ENCODE data around the gene OGFOD3.
"Not testable (repeated sequence)": the region's sequence is repeated elsewhere in the genome, so short reads cannot be mapped to it uniquely, and the experiment has no call there.

The OGFOD3 gene

DNA sequence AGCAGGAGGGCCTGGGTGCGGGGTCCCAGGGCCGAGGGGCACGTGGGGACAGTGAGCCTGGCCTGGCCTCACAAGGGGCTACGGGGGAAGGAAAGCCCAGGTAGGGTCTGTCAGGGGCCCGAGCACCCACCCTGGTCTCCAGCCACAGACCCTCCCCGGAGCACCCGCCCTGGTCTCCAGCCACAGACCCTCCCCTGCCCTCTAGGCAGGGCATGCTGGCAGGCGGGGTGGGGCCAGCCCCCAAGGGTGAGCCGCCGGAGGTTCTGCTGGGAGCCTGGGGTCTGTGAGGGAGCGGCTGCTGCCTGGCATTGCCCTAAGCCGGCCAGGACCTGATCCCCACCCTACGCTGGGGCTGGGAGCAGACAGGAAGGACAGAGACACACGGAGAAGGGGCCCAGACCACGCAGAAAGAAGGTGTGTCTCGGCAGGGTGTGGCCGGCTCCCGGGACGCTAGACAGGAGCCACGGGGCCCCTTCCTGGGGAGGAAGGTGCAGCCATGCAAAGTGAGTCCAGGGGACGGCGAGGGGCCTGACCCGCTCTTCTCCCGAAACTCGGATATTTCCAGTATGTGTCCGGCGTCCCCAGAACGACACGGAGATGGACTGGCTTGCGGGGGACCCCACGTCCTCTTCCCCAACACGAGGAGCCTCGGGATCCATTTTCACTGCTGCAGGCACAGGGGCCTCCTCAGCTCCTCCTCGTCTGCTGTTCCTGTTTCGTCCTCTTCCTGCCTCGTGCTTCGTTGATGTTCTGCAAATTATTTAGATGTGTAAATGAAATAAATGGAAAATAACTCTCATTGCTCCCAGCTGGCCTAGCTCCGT is 31.3 kb downstream of the OGFOD3 start:
- DNase-seq (ENCODE audit: low spot score), result no peak

DNA sequence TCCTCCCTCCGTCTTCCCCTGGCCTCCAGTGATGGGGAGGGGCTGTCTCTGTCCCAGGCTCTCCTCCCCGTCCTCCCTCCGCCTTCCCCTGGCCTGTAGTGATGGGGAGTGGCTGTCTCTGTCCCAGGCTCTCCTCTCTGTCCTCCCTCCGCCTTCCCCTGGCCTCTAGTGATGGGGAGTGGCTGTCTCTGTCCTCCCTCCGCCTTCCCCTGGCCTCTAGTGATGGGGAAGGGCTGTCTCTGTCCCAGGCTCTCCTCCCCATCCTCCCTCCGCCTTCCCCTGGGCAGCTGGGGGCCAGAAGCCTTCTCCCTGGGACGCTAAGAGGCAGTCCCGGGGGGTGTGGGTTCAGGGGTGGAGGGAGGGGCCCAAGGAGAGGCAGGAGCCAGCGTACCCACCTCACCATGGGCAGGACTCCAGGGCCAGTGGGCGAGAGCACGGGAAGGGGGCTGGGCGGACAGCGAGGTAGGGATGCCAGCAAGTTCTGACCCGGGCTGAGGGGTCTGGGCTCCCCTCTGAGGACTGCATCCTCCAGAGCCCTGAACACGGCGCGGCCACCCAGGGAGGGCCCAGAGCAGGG is 32.0 kb downstream of the OGFOD3 start:
- DNase-seq (ENCODE audit: low spot score), result no peak

DNA sequence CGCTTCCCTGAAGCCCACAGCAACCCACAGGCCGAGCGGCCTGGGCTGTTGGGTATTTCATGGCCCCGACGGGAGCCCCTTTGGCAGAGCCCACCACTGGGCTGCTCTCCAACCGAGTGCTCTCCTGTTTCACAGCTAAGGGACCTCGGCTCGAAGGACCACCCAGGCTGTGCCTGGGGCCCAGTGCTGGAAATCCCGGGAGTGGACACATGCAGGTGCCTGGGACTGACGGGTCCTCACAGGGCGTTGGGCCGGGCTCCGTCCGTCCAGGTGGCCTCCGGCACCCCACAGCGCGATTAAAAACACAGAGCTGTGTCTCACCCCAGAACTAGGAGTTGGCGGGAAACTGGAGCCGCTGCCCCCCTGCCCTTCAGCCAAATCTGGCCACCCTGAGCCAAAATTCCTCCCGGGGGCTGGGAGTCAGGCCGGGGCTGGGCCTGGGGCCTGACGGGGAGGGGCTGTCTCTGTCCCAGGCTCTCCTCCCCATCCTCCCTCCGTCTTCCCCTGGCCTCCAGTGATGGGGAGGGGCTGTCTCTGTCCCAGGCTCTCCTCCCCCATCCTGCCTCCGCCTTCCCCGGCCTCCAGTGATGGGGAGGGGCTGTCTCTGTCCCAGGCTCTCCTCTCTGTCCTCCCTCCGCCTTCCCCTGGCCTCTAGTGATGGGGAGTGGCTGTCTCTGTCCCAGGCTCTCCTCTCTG is 32.7 kb downstream of the OGFOD3 start:
- DNase-seq (ENCODE audit: low spot score), result no peak

DNA sequence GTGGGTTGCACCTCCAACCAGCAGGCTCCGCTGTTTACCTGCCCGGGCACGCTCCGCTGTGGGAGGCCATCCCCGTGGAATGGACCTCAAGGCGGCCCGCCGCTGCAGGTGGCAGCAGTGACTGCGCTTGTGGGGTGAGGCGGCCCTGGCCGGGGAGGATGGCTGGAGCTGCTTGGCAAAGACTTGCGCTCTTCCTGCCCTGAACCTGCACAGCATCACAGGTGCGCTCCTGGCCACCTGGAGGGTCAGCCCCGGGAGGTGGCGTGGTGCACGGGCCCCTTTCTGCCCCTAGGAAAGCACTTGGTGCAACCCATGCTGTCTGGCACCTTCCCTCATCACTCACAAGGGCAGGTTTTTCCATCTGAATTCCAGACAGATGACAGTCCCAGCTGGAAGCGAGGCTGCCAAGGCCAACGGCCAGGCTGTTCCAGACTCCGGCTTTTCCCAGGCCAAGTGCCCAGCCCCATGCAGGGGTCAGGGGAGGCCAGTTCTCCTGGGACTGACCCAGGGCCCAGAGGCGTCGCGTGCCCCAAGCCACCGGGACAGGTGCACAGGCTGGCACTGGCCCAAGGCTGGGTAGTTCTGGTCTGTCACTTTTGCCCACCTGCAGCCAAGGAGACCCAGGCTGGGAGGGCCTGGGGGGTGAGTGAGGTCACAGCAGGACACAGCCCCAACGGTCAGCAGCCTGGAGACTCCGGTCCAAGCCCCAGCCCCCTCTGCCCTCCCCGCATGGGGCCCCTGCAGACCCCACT is 33.5 kb downstream of the OGFOD3 start:
- DNase-seq (ENCODE audit: low spot score), result no peak

DNA sequence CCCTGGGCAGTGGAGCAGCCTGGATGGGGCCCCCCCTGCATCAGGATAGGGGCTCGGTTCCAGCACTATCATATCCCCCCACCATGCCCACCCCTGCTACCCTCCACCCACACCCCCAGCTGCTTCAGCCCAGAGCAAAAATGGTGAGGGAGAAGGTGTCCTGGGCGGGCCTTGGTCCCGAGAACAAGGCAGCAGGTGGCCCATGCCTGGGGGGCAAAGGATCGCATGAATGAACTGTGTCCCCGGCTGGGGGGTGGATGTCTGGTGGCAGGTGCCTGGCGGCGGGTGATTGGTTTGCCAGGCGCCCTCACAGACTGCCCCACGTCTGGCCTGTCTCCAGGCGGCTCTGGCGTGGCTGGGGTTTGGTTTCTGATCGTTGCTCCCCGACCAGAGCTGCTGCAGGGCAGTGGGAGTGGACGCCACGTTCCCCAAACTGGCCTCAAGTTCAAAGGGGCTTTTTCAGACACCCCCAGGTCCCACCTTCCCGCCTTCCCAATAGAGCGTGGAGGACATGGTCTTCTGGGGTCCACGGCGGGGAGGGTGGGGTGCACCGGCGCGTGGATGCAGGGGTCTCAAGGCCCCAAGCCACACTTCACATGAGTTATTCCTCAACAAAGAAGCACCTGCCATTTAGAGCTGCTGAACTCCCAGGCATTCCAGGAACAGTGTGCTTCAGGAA is 34.2 kb downstream of the OGFOD3 start:
- DNase-seq (ENCODE audit: low spot score), result no peak

DNA sequence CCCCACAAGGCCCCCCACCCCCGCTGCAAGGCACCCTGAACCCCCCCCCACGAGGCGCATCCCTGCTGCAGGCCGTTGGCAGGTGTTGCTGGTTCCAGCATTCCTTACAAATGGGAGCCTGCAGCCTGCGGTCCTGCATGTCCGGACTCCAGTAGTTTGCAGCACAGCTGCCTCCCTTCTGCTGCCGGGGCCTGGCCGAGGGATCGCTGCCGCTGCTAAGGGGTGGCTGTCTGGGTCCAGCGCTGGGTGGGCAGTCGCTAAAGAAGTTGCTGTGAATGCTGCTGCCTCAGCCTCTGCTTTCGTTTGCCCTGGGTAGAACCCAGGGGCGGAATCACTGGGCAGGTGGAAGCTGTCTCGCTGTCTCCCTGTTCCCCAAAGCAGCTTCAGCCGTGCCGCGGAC is 35.0 kb downstream of the OGFOD3 start:
- no peak for DNase-seq (ENCODE audit: low spot score)

DNA sequence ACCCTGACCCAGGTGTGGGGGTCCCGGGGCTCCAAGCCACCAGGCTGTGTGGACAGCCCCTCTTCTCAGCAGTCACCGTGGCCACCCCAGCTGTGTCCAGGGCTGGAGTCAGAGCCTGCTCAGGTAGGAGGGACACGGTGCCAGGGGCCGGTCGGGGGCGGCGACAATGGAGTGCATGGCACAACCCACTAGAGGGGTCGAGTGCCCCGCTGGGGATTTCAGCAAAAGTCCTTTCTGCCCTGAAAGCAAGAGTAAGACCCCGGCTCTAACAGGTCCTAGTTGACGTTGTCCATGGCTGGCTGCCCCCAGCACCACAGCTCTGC is 35.5 kb downstream of the OGFOD3 start:
- no peak for DNase-seq (ENCODE audit: low spot score)

DNA sequence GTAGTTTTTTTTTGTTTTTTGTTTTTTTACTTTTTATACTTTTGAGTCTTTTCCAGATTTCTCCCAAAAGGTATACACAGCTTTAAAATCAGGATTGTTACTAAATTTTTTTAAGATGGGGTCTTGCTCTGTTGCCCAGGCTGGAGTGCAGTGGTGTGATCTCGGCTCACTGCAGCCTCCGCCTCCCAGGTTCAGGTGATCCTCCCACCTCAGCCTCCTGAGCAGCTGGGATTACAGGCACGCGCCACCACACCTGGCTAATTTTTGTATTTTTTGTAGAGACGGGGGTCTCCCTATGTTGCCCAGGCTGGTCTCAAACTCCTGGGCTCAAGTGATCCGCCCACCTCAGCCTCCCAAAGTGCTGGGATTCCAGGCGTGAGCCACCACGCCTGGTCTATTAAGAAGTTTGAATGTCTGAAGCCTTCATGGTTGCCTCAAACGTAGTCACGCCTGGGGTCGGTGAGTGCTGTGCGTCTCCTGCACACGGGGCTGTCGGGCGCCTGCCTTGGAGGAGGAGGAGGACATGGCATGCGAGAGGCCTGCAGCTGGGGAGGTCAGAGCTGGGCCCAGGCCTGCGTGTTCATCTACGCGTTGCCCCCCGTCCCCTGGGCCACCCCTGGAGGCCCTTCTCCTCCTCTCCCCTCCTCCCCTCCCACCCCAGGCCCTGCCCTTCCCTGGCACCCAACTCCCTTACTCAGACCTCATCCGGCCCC is 36.0 kb downstream of the OGFOD3 start:
- not testable (repeated sequence) for DNase-seq (ENCODE audit: low spot score)

DNA sequence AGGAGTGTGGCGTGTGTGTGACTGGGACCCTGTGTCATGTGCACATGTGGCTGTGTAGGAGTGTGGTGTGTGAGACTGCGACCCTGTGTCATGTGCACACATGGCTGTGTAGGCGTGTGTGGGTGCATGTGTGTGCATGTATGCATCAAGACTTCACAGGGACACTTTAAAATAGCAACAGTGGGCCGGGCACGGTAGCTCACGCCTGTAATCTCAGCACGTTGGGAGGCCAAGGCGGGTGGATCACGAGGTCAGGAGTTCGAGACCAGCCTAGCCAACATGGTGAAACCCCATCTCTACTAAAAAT is 36.7 kb downstream of the OGFOD3 start:
- DNase-seq (ENCODE audit: low spot score), result not testable (repeated sequence)

DNA sequence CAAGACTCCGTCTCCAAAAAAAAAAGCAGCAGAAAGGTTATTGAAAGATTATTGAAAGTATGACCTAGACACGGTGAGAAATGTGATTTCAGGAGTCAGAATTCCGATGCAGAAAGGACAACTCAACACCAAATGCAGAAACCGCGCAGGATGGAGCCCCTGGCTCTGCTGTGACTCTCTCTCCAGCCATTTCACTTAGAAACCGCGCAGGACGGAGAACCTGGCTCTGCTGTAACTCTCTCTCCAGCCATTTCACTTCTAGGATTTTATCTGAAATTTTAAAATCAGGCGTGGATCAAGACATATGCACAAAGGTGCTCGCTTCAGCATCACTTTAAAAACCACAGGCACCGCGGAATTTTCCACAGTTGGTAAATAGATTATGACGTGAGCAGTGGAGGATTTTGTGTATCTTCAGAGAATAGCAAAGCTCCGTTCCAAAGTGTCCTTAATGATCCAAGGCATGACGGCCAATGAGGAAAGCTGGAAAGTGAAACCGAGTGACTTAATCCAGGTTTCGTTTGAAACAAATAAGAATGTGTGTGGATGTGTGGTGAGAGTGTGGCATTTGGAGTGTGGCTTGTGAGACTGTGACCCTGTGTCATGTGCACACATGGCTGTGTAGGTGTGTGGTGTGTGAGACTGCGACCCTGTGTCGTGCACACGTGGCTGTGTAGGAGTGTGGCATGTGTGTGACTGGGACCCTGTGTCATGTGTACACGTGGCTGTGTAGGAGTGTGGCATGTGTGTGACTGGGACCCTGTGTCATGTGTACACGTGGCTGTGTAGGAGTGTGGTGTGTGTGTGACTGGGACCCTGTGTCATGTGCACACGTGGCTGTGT is 37.3 kb downstream of the OGFOD3 start:
- DNase-seq (ENCODE audit: low spot score), result no peak

DNA sequence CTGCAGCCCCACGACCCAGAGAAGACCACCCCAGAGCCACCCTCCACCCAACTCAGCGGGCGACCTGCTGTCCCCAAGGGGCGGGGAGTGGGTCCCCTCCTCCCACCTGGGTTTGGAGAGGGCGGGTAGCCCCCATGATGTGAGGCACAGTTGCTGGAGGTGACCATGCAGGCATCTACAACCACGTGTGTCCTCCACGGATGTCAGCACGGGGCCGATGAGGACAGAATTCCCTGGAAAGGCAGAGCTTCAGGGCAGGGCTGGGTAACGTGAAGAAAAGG is 39.7 kb downstream of the OGFOD3 start:
- no peak for DNase-seq (ENCODE audit: low spot score)

DNA sequence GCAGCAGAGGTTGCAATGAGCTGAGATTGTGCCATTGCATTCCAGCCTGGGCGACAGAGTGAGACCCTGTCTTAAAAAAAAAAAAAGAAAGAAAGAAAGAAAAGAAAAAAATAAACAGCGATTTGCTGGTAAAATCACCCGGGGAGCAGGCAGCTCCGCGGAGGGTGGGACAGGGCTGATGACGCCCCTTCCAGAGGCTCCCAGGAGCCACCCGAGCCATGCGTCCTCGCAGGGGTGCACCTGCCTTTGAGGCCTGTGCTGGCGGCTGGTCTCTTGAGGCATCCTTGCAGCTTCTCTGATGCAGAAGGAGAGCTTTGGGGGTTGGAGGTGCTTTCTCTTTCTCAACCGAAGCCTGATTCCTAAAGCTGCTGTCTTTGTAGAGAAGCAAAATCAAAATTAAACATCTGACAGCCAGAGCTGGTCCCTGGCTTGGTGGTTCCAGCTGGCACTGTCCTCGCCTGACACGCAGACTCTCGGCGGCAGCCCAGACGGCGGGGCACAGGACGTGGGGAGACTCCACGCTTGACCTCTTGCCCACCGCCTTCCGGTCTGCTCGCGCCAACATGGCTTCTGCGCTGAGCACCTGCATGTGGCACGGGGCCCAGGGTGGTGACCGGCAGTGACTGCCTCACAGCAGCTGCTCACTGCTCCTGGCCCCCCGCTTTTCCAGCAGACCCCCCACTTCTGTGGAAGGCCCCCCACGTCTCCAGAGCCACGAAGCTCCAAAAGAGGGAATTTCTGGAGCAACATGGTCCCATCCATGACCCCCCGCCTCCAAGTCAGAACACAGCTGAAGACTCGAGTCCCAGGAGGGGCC is 40.3 kb downstream of the OGFOD3 start:
- no peak for DNase-seq (ENCODE audit: low spot score)

DNA sequence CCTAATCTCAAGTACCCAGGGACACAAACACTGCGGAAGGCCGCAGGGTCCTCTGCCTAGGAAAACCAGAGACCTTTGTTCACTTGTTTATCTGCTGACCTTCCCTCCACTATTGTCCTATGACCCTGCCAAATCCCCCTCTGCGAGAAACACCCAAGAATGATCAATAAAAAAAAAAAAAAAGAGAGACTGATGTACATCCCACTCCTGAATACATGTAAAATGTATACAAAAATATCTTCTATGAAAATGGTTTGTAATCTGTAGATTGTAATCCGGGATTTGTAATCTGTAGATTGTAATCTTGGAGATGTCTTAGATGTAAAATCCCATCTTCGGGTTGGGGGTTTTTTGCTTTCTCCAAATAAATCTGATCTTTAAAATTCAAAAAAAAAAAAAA is 41.1 kb downstream of the OGFOD3 start:
- DNase-seq (ENCODE audit: low spot score), result not testable (repeated sequence)

DNA sequence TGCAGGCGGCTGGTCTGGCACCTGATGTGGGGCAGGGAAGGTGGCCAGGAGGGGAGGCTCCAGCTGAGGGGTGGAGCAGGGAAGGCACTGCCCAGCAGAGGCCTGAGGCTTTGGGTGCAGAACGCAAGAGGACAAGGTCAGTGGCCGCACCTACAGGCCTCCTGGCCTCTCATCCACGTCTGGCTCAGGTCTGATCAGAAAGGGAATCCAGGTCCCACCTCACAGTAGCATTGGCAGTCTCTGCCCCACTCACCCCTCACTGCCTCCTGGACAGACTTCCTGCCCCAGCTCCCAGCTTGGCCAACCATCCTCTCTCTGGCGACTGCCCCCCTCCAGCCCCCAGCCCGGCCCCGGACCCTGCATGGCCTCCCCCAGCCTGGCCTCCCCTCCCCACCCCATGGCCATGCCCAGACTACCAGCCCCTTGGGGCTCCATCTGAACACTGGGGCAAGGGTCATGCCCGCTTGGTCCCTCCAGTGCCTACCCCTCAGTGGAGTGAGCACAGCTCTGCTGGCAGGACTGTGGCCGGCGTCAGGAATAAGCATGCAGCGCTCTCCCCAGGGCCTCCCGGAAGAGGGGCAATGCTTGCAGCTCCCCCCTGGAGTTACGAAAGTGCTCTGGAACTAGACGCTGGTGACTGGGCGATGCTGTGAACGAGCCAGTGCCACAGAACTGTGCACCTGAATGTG is 42.2 kb downstream of the OGFOD3 start:
- no peak for DNase-seq (ENCODE audit: low spot score)

DNA sequence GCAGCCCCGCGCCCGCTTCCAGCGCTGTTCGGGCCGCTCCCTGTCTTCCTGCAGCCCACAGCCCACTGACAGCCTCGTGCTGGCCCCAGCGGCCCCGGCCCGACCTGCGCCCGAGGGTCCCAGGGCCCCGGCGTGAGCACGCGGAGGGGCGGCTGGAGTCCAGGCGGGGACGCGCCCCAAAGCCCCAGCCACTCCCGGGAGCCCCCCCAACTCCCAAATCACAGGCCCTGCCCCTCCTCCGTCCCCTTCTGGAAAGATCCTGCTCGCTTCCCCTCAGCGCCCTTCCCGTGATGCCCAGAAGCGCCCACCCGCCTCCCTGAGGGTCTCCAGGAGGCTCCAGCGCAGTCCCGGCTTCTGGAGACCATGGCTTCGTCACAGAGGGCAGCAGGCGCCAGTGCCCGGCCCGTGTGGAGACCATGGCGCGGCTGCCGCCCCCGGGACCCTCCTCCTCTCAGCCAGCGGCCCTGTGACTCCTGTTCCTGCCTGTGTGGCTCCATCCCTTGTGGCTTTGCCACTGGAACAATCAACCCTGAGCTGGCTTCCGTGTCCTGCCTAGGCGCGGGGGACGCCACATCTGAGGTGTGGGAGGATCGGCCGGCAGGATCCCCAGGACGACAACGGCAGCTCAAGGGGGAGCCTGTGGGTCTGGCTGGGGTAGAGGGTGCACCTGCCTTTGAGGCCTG is 42.9 kb downstream of the OGFOD3 start:
- DNase-seq (ENCODE audit: low spot score), result no peak

DNA sequence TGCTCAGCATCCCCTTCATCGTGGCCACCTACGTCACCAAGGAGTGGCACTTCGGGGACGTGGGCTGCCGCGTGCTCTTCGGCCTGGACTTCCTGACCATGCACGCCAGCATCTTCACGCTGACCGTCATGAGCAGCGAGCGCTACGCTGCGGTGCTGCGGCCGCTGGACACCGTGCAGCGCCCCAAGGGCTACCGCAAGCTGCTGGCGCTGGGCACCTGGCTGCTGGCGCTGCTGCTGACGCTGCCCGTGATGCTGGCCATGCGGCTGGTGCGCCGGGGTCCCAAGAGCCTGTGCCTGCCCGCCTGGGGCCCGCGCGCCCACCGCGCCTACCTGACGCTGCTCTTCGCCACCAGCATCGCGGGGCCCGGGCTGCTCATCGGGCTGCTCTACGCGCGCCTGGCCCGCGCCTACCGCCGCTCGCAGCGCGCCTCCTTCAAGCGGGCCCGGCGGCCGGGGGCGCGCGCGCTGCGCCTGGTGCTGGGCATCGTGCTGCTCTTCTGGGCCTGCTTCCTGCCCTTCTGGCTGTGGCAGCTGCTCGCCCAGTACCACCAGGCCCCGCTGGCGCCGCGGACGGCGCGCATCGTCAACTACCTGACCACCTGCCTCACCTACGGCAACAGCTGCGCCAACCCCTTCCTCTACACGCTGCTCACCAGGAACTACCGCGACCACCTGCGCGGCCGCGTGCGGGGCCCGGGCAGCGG is 43.6 kb downstream of the OGFOD3 start:
- DNase-seq (ENCODE audit: low spot score), result no peak

DNA sequence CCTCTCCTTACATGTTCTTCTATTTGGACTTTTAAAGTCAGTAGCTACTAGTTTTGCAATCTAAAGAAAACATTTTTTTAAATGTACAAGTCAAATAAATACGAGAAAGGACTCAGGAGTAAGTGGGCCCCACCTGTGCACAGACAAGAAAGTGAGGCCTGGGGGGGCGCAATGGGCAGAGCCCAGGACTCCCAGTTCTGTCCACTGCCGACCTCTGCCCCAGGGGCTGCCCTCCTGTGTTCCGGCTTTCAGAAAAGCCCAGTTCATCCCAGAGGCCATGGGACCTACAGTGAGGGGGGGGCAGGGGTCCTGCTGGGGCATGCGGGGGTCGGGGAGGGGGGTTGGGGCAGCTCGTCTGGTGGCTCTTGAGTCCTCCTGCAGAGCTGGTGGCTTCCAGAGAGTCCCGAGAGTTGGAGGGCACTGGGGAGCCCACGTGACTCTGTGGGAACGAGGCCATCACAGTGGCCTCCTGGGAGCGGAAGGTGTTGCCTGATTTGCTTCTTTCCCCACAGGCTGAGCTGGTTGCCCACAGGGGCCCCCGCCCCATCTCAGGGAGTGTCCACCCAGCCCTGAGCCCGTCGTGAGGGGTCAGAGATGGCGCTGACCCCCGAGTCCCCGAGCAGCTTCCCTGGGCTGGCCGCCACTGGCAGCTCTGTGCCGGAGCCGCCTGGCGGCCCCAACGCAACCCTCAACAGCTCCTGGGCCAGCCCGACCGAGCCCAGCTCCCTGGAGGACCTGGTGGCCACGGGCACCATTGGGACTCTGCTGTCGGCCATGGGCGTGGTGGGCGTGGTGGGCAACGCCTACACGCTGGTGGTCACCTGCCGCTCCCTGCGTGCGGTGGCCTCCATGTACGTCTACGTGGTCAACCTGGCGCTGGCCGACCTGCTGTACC is 44.4 kb downstream of the OGFOD3 start:
- DNase-seq (ENCODE audit: low spot score), result no peak
